HG02763 (cell line): ENCODE results near the gene PTTG2.

Experiments used
- ATAC-seq: cut with Tn5 transposase; IDR thresholded peaks from one replicate; pipeline ENCODE4 v1.9.1; 2021; ENCODE audit warnings: mild to moderate bottlenecking, moderate library complexity; ENCODE audit not compliant: unreplicated experiment

The PTTG2 gene

GRCh38 chr4:37982736-37983135 is 22.5 kb downstream of the PTTG2 start:
- no peak for ATAC-seq

GRCh38 chr4:37983951-37984350 is 23.8 kb downstream of the PTTG2 start:
- ATAC-seq, result no peak

- no peak for ATAC-seq
Measured at GRCh38 chr4:37985730-37986275, 25.6 kb downstream of the PTTG2 start.

GRCh38 chr4:37988670-37989069 is 28.5 kb downstream of the PTTG2 start:
- no peak for ATAC-seq

- ATAC-seq, result no peak
Measured at GRCh38 chr4:37989398-37990260, 29.4 kb downstream of the PTTG2 start.

- ATAC-seq, result no peak
Measured at GRCh38 chr4:37990731-37991245, 30.6 kb downstream of the PTTG2 start.

GRCh38 chr4:37991623-37992410 is 31.6 kb downstream of the PTTG2 start:
- no peak for ATAC-seq

GRCh38 chr4:37993806-37994205 is 33.6 kb downstream of the PTTG2 start:
- ATAC-seq, result no peak

- no peak for ATAC-seq
Measured at GRCh38 chr4:37994569-37994968, 34.4 kb downstream of the PTTG2 start.

- ATAC-seq, result no peak
Measured at GRCh38 chr4:37995299-37995821, 35.2 kb downstream of the PTTG2 start.

GRCh38 chr4:37995981-37996775 is 36.0 kb downstream of the PTTG2 start:
- ATAC-seq, result no peak

- ATAC-seq, result no peak
Measured at GRCh38 chr4:37998226-37998625, 38.0 kb downstream of the PTTG2 start.

GRCh38 chr4:37999000-37999716 is 39.0 kb downstream of the PTTG2 start:
- no peak for ATAC-seq

- ATAC-seq, result no peak
Measured at GRCh38 chr4:37999965-38000364, 39.8 kb downstream of the PTTG2 start.

GRCh38 chr4:38001927-38002326 is 41.7 kb downstream of the PTTG2 start:
- no peak for ATAC-seq

- ATAC-seq, result no peak
Measured at GRCh38 chr4:38002451-38003071, 42.4 kb downstream of the PTTG2 start.

- no peak for ATAC-seq
Measured at GRCh38 chr4:38003102-38003501, 42.9 kb downstream of the PTTG2 start.

- ATAC-seq, result no peak
Measured at GRCh38 chr4:38003628-38004027, 43.4 kb downstream of the PTTG2 start.

- no peak for ATAC-seq
Measured at GRCh38 chr4:38004062-38004461, 43.9 kb downstream of the PTTG2 start.
